ENCODE measurements around the gene PKD1L1. TPM values are rescaled to one million over a fixed set of nuclear protein-coding genes. Genes with fewer than 3 reads are reported as not detected.

Gene PKD1L1
- total RNA-seq, 1 donor: under 0.01 TPM

GRCh38 chr7:47942132-47942531 is 6.1 kb downstream of the PKD1L1 start:
- TF ChIP-seq CTCF (IDR thresholded peaks at IDR 0.05; ENCODE audit: insufficient read depth, low read length): no peak
- peak; percentile 23 for DNase-seq (ENCODE audit: low read depth)
- no peak overlapping the region for H3K4me3 ChIP-seq (ENCODE audit: low read depth, low read length)

- no peak overlapping the region for H3K4me3 ChIP-seq (ENCODE audit: low read depth, low read length)
- DNase-seq (ENCODE audit: low read depth): peak; percentile 86
- no peak for TF ChIP-seq CTCF (IDR thresholded peaks at IDR 0.05; ENCODE audit: insufficient read depth, low read length)
Observed at GRCh38 chr7:47941136-47941844, 7.0 kb downstream of the PKD1L1 start.

- no peak overlapping the region for H3K4me3 ChIP-seq (ENCODE audit: low read depth, low read length)
- no peak for TF ChIP-seq CTCF (IDR thresholded peaks at IDR 0.05; ENCODE audit: insufficient read depth, low read length)
- peak; percentile 37 for DNase-seq (ENCODE audit: low read depth)
Observed at GRCh38 chr7:47940088-47941013, 7.9 kb downstream of the PKD1L1 start.

GRCh38 chr7:47939425-47940036 is 8.7 kb downstream of the PKD1L1 start:
- H3K4me3 ChIP-seq (ENCODE audit: low read depth, low read length): no peak overlapping the region
- no peak for DNase-seq (ENCODE audit: low read depth)
- TF ChIP-seq CTCF (IDR thresholded peaks at IDR 0.05; ENCODE audit: insufficient read depth, low read length): no peak

GRCh38 chr7:47938574-47939165 is 9.6 kb downstream of the PKD1L1 start:
- H3K4me3 ChIP-seq (ENCODE audit: low read depth, low read length): no peak overlapping the region
- DNase-seq (ENCODE audit: low read depth): no peak
- TF ChIP-seq CTCF (IDR thresholded peaks at IDR 0.05; ENCODE audit: insufficient read depth, low read length): no peak

All from fibroblast of the aortic adventitia (primary cell).